Measurements from ENCODE around the gene LSAMP.

Gene LSAMP

GRCh38 chr3:116256843-116257485 is 188.3 kb downstream of the LSAMP start:
- peaks cover 44% of the 10 kb centered on the region for H3K4me1 ChIP-seq (ENCODE audit: insufficient read depth, low read length)
- H3K4me3 ChIP-seq (ENCODE audit: low read length), result no peak overlapping the region
- no peak overlapping the region for H3K27ac ChIP-seq (ENCODE audit: low read length)
- no peaks in the 10 kb centered on the region for H3K36me3 ChIP-seq (ENCODE audit: insufficient read depth, low read depth, low read length)
- H3K9me3 ChIP-seq (ENCODE audit: insufficient read depth, low read depth, low read length), result no peaks in the 10 kb centered on the region
- H3K27me3 ChIP-seq (ENCODE audit: insufficient read depth, low read length), result peaks cover 50% of the 10 kb centered on the region
- no peak overlapping the region for H3K9ac ChIP-seq (ENCODE audit: low read depth, low read length)

- peaks cover 30% of the 10 kb centered on the region; the same call in 1 of the 2 replicates for H3K27me3 ChIP-seq (ENCODE audit: insufficient read depth, low read length)
- no peaks in the 10 kb centered on the region for H3K9me3 ChIP-seq (ENCODE audit: insufficient read depth, low read depth, low read length)
- no peak overlapping the region for H3K4me3 ChIP-seq (ENCODE audit: low read length)
- H3K36me3 ChIP-seq (ENCODE audit: insufficient read depth, low read depth, low read length), result no peaks in the 10 kb centered on the region
- peaks cover 30% of the 10 kb centered on the region; the same call in 1 of the 2 replicates for H3K4me1 ChIP-seq (ENCODE audit: insufficient read depth, low read length)
- no peak overlapping the region for H3K9ac ChIP-seq (ENCODE audit: low read depth, low read length)
- H3K27ac ChIP-seq (ENCODE audit: low read length), result no peak overlapping the region
These were observed 190.7 kb downstream of the LSAMP start for GRCh38 chr3:116254541-116254940.

GRCh38 chr3:116253511-116253910 is 191.8 kb downstream of the LSAMP start:
- Histone ChIP-seq H3K4me3 (ENCODE audit: low read length) (no peak overlapping the region), H3K27me3 (ENCODE audit: insufficient read depth, low read length) (peaks cover 20% of the 10 kb centered on the region; the same call in 1 of the 2 replicates), H3K9ac (ENCODE audit: low read depth, low read length) (no peak overlapping the region), H3K36me3 (ENCODE audit: insufficient read depth, low read depth, low read length) (no peaks in the 10 kb centered on the region), H3K4me1 (ENCODE audit: insufficient read depth, low read length) (peaks cover 20% of the 10 kb centered on the region; the same call in 1 of the 2 replicates), H3K27ac (ENCODE audit: low read length) (no peak overlapping the region), H3K9me3 (ENCODE audit: insufficient read depth, low read depth, low read length) (no peaks in the 10 kb centered on the region)

DNA sequence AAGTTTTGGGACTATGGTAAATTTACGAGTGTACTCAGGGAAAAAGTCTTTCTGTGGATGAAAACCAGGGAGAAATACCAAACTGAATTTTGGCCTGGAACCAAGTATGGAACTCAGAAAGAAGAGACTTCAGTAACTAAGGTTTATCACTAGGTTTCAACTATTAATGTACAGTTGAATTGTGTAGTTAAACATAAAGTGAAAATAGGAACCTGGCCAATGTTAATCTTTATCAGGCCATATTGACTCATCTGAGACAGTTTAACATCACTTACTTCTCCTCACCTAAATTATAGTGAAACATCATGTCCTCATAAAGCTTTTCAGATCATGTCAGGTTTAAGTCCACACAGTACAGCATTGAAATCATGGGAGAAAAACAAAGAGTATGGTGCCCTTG is 197.7 kb downstream of the LSAMP start:
- peaks cover 8% of the 10 kb centered on the region; the same call in 1 of the 2 replicates for H3K4me1 ChIP-seq (ENCODE audit: insufficient read depth, low read length)
- no peaks in the 10 kb centered on the region for H3K36me3 ChIP-seq (ENCODE audit: insufficient read depth, low read depth, low read length)

DNA sequence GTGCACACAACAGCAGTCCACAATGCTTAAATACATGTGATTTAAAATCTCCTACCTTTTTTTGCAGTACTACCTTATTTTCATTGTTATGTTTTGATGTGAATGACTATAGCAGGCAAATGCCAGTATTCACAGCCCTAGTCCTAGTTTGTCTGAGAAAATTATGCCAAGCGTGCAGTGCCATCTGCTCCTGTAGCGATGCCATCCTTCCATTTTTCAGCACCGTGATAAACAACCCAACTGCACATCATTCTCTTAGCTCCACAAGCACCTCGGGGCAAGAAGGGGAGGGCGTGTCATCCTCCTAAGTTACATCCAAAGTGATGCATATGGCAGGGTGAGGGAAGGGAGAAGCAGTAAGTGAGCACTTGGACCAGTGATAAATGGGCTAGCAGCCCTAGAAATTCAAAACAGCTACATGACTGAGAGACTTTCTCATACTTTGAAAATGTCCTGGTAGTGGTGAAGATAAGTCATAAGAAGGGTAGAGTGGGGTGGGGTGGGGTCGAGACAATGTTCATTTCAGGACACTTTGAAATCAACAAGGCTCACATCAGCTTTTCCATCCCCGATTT is 198.8 kb downstream of the LSAMP start:
- no peaks in the 10 kb centered on the region for H3K9me3 ChIP-seq (ENCODE audit: insufficient read depth, low read depth, low read length)
- no peak overlapping the region for H3K4me3 ChIP-seq (ENCODE audit: low read length)
- no peak overlapping the region for H3K27ac ChIP-seq (ENCODE audit: low read length)
- H3K9ac ChIP-seq (ENCODE audit: low read depth, low read length), result no peak overlapping the region
- H3K4me1 ChIP-seq (ENCODE audit: insufficient read depth, low read length), result peaks cover 8% of the 10 kb centered on the region; the same call in 1 of the 2 replicates
- no peaks in the 10 kb centered on the region for H3K27me3 ChIP-seq (ENCODE audit: insufficient read depth, low read length)
- H3K36me3 ChIP-seq (ENCODE audit: insufficient read depth, low read depth, low read length), result no peaks in the 10 kb centered on the region

More for the DNA sequence above, 197.7 kb downstream of the LSAMP start:
- Histone ChIP-seq H3K4me3 (ENCODE audit: low read length) (no peak overlapping the region), H3K27ac (ENCODE audit: low read length) (no peak overlapping the region), H3K9ac (ENCODE audit: low read depth, low read length) (no peak overlapping the region), H3K27me3 (ENCODE audit: insufficient read depth, low read length) (no peaks in the 10 kb centered on the region), H3K9me3 (ENCODE audit: insufficient read depth, low read depth, low read length) (no peaks in the 10 kb centered on the region)

DNA sequence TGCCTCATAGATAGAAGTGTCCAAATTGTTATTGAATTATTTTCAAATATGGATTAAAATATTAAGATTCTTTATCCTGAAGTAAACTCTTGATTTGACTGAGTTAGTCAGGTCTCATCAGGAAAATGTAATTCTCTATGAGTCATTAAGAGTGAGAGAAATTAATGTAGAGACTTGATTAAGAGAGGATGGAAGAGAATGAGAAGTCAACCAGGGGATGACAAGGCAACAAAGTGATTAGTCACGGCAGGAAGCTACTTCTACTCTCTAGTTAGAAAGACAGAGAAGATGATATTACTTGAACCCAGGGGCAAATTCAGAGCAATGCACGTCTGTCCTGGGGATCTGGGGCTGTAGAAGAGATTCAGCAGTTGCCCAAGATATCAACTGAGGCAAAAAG is 202.5 kb downstream of the LSAMP start:
- no peak overlapping the region for H3K4me3 ChIP-seq (ENCODE audit: low read length)
- H3K9me3 ChIP-seq (ENCODE audit: insufficient read depth, low read depth, low read length), result no peaks in the 10 kb centered on the region
- H3K27ac ChIP-seq (ENCODE audit: low read length), result no peak overlapping the region
- no peaks in the 10 kb centered on the region for H3K36me3 ChIP-seq (ENCODE audit: insufficient read depth, low read depth, low read length)
- no peak overlapping the region for H3K9ac ChIP-seq (ENCODE audit: low read depth, low read length)
- no peaks in the 10 kb centered on the region for H3K27me3 ChIP-seq (ENCODE audit: insufficient read depth, low read length)
- H3K4me1 ChIP-seq (ENCODE audit: insufficient read depth, low read length), result peaks cover 8% of the 10 kb centered on the region; the same call in 1 of the 2 replicates

- H3K36me3 ChIP-seq (ENCODE audit: insufficient read depth, low read depth, low read length), result no peaks in the 10 kb centered on the region
- H3K4me1 ChIP-seq (ENCODE audit: insufficient read depth, low read length), result peaks cover 8% of the 10 kb centered on the region; the same call in 1 of the 2 replicates
- H3K27me3 ChIP-seq (ENCODE audit: insufficient read depth, low read length), result no peaks in the 10 kb centered on the region
- no peak overlapping the region for H3K4me3 ChIP-seq (ENCODE audit: low read length)
- no peak overlapping the region for H3K27ac ChIP-seq (ENCODE audit: low read length)
- H3K9me3 ChIP-seq (ENCODE audit: insufficient read depth, low read depth, low read length), result no peaks in the 10 kb centered on the region
- H3K9ac ChIP-seq (ENCODE audit: low read depth, low read length), result no peak overlapping the region
These were observed 203.6 kb downstream of the LSAMP start for GRCh38 chr3:116241677-116242076.

GRCh38 chr3:116240261-116240660 is 205.0 kb downstream of the LSAMP start:
- Histone ChIP-seq H3K36me3 (ENCODE audit: insufficient read depth, low read depth, low read length) (no peaks in the 10 kb centered on the region), H3K27ac (ENCODE audit: low read length) (no peak overlapping the region), H3K9ac (ENCODE audit: low read depth, low read length) (no peak overlapping the region)

DNA sequence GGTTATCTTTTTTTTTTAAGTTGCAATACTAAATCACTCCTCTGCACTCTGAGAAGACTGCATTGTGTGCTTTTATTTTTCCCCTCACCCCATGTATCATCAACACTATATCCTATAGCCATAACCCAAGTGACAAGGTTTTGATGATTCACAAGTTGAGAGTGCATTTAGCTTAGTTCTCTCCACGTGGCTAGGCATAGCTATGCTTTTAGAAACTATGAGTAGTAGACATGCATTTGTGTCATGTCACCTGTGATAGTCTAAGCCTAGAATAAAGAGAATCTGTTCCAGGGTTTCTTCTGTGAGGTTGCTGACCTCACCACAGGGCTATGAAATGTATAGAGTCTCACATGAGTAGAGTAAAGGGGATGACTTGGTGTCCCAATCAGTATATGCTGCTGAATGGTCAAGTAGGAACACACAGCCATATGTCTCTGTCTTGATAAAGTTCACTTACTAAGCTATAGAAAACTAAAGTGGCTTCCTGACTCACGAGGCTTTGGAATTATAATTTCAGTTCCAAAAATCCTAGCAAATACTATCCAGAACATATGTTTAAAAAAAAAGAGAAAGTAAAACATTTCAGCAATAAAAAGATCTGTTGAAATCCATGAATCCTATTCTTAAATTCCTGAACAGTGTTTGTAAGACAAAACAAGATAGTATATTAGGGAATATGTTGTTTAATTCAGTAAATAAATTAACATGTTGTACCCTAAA is 206.3 kb downstream of the LSAMP start:
- Histone ChIP-seq H3K27me3 (ENCODE audit: insufficient read depth, low read length) (no peaks in the 10 kb centered on the region), H3K36me3 (ENCODE audit: insufficient read depth, low read depth, low read length) (no peaks in the 10 kb centered on the region), H3K4me3 (ENCODE audit: low read length) (no peak overlapping the region), H3K27ac (ENCODE audit: low read length) (no peak overlapping the region), H3K9me3 (ENCODE audit: insufficient read depth, low read depth, low read length) (no peaks in the 10 kb centered on the region), H3K4me1 (ENCODE audit: insufficient read depth, low read length) (peaks cover 5% of the 10 kb centered on the region; the same call in 1 of the 2 replicates), H3K9ac (ENCODE audit: low read depth, low read length) (no peak overlapping the region)

More at GRCh38 chr3:116240261-116240660, 205.0 kb downstream of the LSAMP start:
- H3K27me3 ChIP-seq (ENCODE audit: insufficient read depth, low read length), result no peaks in the 10 kb centered on the region
- peaks cover 8% of the 10 kb centered on the region; the same call in 1 of the 2 replicates for H3K4me1 ChIP-seq (ENCODE audit: insufficient read depth, low read length)
- no peaks in the 10 kb centered on the region for H3K9me3 ChIP-seq (ENCODE audit: insufficient read depth, low read depth, low read length)
- H3K4me3 ChIP-seq (ENCODE audit: low read length), result no peak overlapping the region

GRCh38 chr3:116233711-116234357 is 211.5 kb downstream of the LSAMP start:
- Histone ChIP-seq H3K4me3 (ENCODE audit: low read length) (no peak overlapping the region), H3K9ac (ENCODE audit: low read depth, low read length) (no peak overlapping the region), H3K9me3 (ENCODE audit: insufficient read depth, low read depth, low read length) (no peaks in the 10 kb centered on the region), H3K36me3 (ENCODE audit: insufficient read depth, low read depth, low read length) (no peaks in the 10 kb centered on the region), H3K27me3 (ENCODE audit: insufficient read depth, low read length) (no peaks in the 10 kb centered on the region), H3K4me1 (ENCODE audit: insufficient read depth, low read length) (no peaks in the 10 kb centered on the region), H3K27ac (ENCODE audit: low read length) (no peak overlapping the region)

GRCh38 chr3:116230431-116231020 is 214.8 kb downstream of the LSAMP start:
- Histone ChIP-seq H3K27me3 (ENCODE audit: insufficient read depth, low read length) (no peaks in the 10 kb centered on the region), H3K9ac (ENCODE audit: low read depth, low read length) (no peak overlapping the region), H3K36me3 (ENCODE audit: insufficient read depth, low read depth, low read length) (no peaks in the 10 kb centered on the region), H3K4me1 (ENCODE audit: insufficient read depth, low read length) (no peaks in the 10 kb centered on the region), H3K27ac (ENCODE audit: low read length) (no peak overlapping the region), H3K9me3 (ENCODE audit: insufficient read depth, low read depth, low read length) (no peaks in the 10 kb centered on the region), H3K4me3 (ENCODE audit: low read length) (no peak overlapping the region)

Measured in iPS-20b (cell line).